Measurements from ENCODE around the gene KCNB1. TPM values are rescaled to one million over a fixed set of nuclear protein-coding genes. Genes with fewer than 3 reads are reported as not detected.

KCNB1 gene
- total and polyA plus RNA-seq, 2 experiments from 2014 or later: 0.11 to 0.13 TPM

DNA sequence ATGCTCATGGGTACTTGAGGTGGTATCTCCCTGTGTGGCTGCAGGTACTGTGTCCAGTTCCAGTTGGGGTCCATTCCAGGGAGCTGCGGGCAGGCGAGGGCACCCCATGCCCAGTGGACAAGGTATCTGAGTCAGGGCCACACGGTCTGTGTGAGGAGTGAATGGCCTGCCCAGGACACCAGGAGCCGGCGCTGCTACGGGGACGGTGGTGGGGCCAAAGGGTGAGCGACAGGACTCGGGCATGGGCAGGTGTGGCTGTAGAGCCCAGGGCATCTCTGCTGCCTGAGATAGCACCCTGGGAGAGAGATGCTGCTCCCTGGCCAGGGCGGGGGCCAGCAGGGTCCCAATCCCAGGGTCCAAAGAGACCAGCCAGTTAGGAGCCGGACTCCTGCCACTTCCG lies 147.0 kb downstream of the KCNB1 start:
- Histone ChIP-seq H3K9ac (no peak overlapping the region), H3K27me3 (replicated peaks; ENCODE audit: insufficient read depth) (peaks cover 22% of the 10 kb centered on the region), H3F3A (ENCODE audit: insufficient read depth) (no peaks in the 10 kb centered on the region), H3K4me3 (no peak overlapping the region), H3K9me2 (ENCODE audit: insufficient read depth) (no peaks in the 10 kb centered on the region), H3K4me1 (ENCODE audit: insufficient read depth) (peaks cover 5% of the 10 kb centered on the region; the same call in 1 of the 2 replicates), H3K9me3 (ENCODE audit: low read depth) (no peaks in the 10 kb centered on the region), H2AFZ (no peak overlapping the region), H3K79me2 (ENCODE audit: insufficient read depth) (no peaks in the 10 kb centered on the region), H4K20me1 (ENCODE audit: insufficient read depth) (no peaks in the 10 kb centered on the region), H3K27ac (no peak overlapping the region), H3K36me3 (ENCODE audit: low read depth) (no peaks in the 10 kb centered on the region), H3K4me2 (ENCODE audit: unreplicated experiment) (no peak overlapping the region)
- no peak for TF ChIP-seq EZH2 (IDR thresholded peaks at IDR 0.05; ENCODE audit: insufficient read depth, poor library complexity, severe bottlenecking)
- TF ChIP-seq EZH2phosphoT487 (IDR thresholded peaks at IDR 0.05; ENCODE audit: insufficient read depth, low read depth): no peak
- 85 to 93% methylated on average over 12 of the region's 12 CpGs for WGBS, 2 experiments (ENCODE audit: low coverage in 1 of 2, low lambda C conversion rate in 2 of 2, missing lambda C conversion rate in 2 of 2)
- no peak for DNase-seq
- in situ Hi-C loops (cut with MboI): loop anchor here (10.0 to 25.0 kb wide), 2 partner anchors 169 to 502 kb away; no protein-coding TSS in a partner anchor

DNA sequence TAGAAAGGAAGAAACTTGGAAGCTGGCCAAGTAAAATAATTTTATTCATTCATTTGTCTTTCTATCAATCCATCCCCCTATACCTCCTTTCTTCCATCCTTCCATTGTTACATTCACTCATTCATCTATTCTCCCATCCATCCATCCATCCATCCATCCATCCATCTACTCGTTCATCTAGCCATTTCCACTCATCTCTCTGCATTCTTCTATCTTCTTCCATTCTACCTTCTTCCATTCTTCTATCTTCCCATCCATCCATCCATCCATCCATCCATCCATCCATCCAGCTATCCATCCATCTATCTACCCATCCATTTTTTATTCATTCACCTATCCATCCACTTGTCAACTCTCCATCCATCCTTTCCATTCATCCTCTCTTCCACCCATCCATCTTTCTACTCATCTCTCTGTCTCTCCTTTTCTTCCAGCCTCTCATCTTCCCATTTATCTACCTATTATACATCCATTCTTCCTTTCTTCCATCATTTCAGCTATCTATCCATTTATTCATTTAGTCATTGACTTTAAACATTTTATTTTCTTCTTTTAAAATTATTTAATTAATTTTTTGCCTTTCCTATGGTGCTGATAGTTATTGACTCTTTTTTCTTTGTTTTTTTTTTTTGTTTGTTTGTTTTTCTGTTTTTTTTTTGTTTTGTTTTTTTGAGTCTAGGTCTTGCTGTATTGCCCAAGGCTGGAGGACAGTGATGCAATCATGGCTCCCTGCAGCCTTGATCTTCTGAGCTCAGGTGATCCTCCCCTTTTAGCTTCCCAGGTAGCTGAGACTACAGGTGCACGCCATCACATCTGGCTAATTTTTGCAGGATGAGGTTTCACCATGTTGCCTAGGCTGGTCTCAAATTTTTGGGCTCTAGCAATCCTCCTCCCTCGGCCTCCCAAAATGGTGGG lies 151.5 kb downstream of the KCNB1 start:
- H3K4me1 ChIP-seq (ENCODE audit: insufficient read depth): peaks cover 11% of the 10 kb centered on the region
- TF ChIP-seq EZH2phosphoT487 (IDR thresholded peaks at IDR 0.05; ENCODE audit: insufficient read depth, low read depth) (no peak), EZH2 (IDR thresholded peaks at IDR 0.05; ENCODE audit: insufficient read depth, poor library complexity, severe bottlenecking) (no peak)
- H3K9me3 ChIP-seq (ENCODE audit: low read depth): no peaks in the 10 kb centered on the region
- in situ Hi-C loops (cut with MboI): loop anchor here (5.0 to 25.0 kb wide), 3 partner anchors 174 to 506 kb away; no protein-coding TSS in a partner anchor
- no peak for DNase-seq
- no peak overlapping the region for H3K4me3 ChIP-seq
- peaks cover 7% of the 10 kb centered on the region for H3F3A ChIP-seq (ENCODE audit: insufficient read depth)
- 51 to 55% methylated on average over 3 of the region's 3 CpGs for WGBS, 2 experiments (ENCODE audit: low coverage in 1 of 2, low lambda C conversion rate in 2 of 2, missing lambda C conversion rate in 2 of 2)
- no peak overlapping the region for H2AFZ ChIP-seq
- peaks cover 39% of the 10 kb centered on the region for H3K27me3 ChIP-seq (replicated peaks; ENCODE audit: insufficient read depth)
- no peak overlapping the region for H3K27ac ChIP-seq
- H3K79me2 ChIP-seq (ENCODE audit: insufficient read depth): no peaks in the 10 kb centered on the region
- no peak overlapping the region for H3K9ac ChIP-seq
- no peaks in the 10 kb centered on the region for H3K9me2 ChIP-seq (ENCODE audit: insufficient read depth)
- no peak overlapping the region for H3K4me2 ChIP-seq (ENCODE audit: unreplicated experiment)
- no peaks in the 10 kb centered on the region for H4K20me1 ChIP-seq (ENCODE audit: insufficient read depth)
- H3K36me3 ChIP-seq (ENCODE audit: low read depth): no peaks in the 10 kb centered on the region

DNA sequence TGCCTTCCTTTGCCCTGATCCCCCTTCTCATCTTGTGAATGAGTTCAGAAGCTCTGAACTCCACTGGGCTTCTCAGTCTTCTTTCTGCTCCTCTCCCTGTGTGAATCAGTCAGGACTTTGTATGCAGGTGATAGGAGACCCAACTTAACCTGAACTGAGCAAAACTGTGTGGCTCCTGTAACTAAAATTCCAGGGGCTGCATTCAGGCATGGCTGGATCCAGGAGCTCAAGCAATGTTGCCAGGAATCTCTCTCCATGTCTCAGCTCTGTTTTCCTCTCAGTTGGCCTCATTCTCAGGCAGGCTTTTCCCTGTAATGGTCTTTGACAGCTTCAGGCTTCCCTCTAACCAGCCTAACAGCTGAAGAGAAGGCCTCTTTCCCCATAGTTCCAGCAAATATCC lies 153.7 kb downstream of the KCNB1 start:
- H3K9ac ChIP-seq: no peak overlapping the region
- no peak overlapping the region for H3K4me3 ChIP-seq
- no peak for TF ChIP-seq EZH2phosphoT487 (IDR thresholded peaks at IDR 0.05; ENCODE audit: insufficient read depth, low read depth)
- TF ChIP-seq EZH2 (IDR thresholded peaks at IDR 0.05; ENCODE audit: insufficient read depth, poor library complexity, severe bottlenecking): no peak
- H3K4me2 ChIP-seq (ENCODE audit: unreplicated experiment): no peak overlapping the region
- no peak for DNase-seq
- H4K20me1 ChIP-seq (ENCODE audit: insufficient read depth): no peaks in the 10 kb centered on the region
- H3K27me3 ChIP-seq (replicated peaks; ENCODE audit: insufficient read depth): peaks cover 39% of the 10 kb centered on the region
- no peaks in the 10 kb centered on the region for H3K9me2 ChIP-seq (ENCODE audit: insufficient read depth)
- peaks cover 19% of the 10 kb centered on the region for H3K4me1 ChIP-seq (ENCODE audit: insufficient read depth)
- H2AFZ ChIP-seq: no peak overlapping the region
- in situ Hi-C loops (cut with MboI): loop anchor here (25.0 kb wide), 1 partner anchor 509 kb away; no protein-coding TSS in a partner anchor
- no peaks in the 10 kb centered on the region for H3K36me3 ChIP-seq (ENCODE audit: low read depth)
- H3K79me2 ChIP-seq (ENCODE audit: insufficient read depth): no peaks in the 10 kb centered on the region
- peaks cover 20% of the 10 kb centered on the region for H3F3A ChIP-seq (ENCODE audit: insufficient read depth)
- no peaks in the 10 kb centered on the region for H3K9me3 ChIP-seq (ENCODE audit: low read depth)
- no peak overlapping the region for H3K27ac ChIP-seq

DNA sequence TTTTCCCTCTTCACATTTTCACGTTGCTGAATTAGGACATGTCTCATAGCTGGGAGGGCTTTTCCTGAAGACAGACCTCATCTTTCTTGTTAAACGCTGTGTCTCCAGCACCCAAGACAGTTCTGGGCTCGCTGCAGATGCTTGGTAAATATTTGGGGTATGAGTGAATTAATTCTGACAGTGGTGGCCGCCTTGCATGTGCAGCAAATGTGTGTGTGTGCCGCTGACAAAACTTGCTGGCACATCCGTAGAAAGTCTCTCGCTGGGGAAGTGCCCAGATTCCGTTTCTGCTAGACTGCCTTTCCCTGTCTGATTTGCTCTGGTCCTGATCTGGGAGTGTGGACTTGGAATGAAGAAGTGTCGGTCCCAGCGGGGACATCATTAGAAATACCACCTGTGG lies 156.4 kb downstream of the KCNB1 start:
- Histone ChIP-seq H3K9me3 (ENCODE audit: low read depth) (no peaks in the 10 kb centered on the region), H3K79me2 (ENCODE audit: insufficient read depth) (no peaks in the 10 kb centered on the region), H2AFZ (no peak overlapping the region), H3K27ac (no peak overlapping the region; the same call in 1 of the 2 replicates), H3K4me3 (peak overlapping the region; percentile 30; the same call in 1 of the 2 replicates), H4K20me1 (ENCODE audit: insufficient read depth) (no peaks in the 10 kb centered on the region), H3K4me2 (ENCODE audit: unreplicated experiment) (peak overlapping the region; percentile 44), H3K9ac (no peak overlapping the region; the same call in 1 of the 2 replicates), H3K4me1 (ENCODE audit: insufficient read depth) (peaks cover 19% of the 10 kb centered on the region), H3K27me3 (replicated peaks; ENCODE audit: insufficient read depth) (peaks cover 22% of the 10 kb centered on the region; the same call in 1 of the 2 replicates), H3F3A (ENCODE audit: insufficient read depth) (peaks cover 20% of the 10 kb centered on the region), H3K9me2 (ENCODE audit: insufficient read depth) (no peaks in the 10 kb centered on the region), H3K36me3 (ENCODE audit: low read depth) (no peaks in the 10 kb centered on the region)
- peak; percentile 86 for DNase-seq
- no peak for TF ChIP-seq EZH2phosphoT487 (IDR thresholded peaks at IDR 0.05; ENCODE audit: insufficient read depth, low read depth)
- TF ChIP-seq EZH2 (IDR thresholded peaks at IDR 0.05; ENCODE audit: insufficient read depth, poor library complexity, severe bottlenecking): no peak
- 0 to 1% methylated on average over 10 of the region's 10 CpGs for WGBS, 2 experiments (ENCODE audit: low coverage in 1 of 2, low lambda C conversion rate in 2 of 2, missing lambda C conversion rate in 2 of 2)
- in situ Hi-C loops (cut with MboI): loop anchor here (25.0 kb wide), 1 partner anchor 511 kb away; no protein-coding TSS in a partner anchor
